Naive thymus-derived CD8-positive, alpha-beta T cell (primary cell): Measurements from ENCODE around the gene PAIP2B. TPM values are rescaled to one million over a fixed set of nuclear protein-coding genes. Genes with fewer than 3 reads are reported as not detected.
"Not testable (repeated sequence)": the region's sequence is repeated elsewhere in the genome, so short reads cannot be mapped to it uniquely, and the experiment has no call there.

ENCODE experiments used
- ATAC-seq, 2 donors: fragments of 150-1000 bp; cut with Tn5 transposase in 1 of 2; sonication (Bioruptor Pico), chemical (Tn5 transposase) in 1 of 2; 1 replicate in 1 of 2; 2 replicates in 1 of 2; pipeline ENCODE4 v1.10.0; 2021; ENCODE audit warnings: mild to moderate bottlenecking in 2 of 2, moderate library complexity in 2 of 2
- POLR2A ChIA-PET: fragments of 350-600 bp; sonication (Branson Sonifier 250); formaldehyde crosslinking; loops from one replicate; lab custom pipeline; 2021; ENCODE audit warnings: antibody characterized with exemption; lab: Charles Lee
- DNase-seq, 10 donors: peaks; one replicate each; pipeline versions ENCODE4 v3.0.0 to v3.0.0-alpha.2; 2020 to 2022
- H3K27ac Mint-ChIP-seq, 10 donors: one replicate each; pipeline ENCODE4 v1.8.0; 2020 to 2022; ENCODE audit warnings: mild to moderate bottlenecking in 10 of 10, mixed read lengths in 10 of 10, moderate library complexity in 4 of 10, inconsistent platforms in 1 of 10
- H3K27me3 Mint-ChIP-seq, 5 donors: one replicate each; pipeline ENCODE4 v1.8.0; 2021 to 2022; ENCODE audit warnings: mixed read lengths in 5 of 5
- H3K36me3 Mint-ChIP-seq, 3 donors: one replicate each; pipeline ENCODE4 v1.8.0; 2020 to 2022; ENCODE audit warnings: mixed read lengths in 3 of 3, mild to moderate bottlenecking in 2 of 3, inconsistent platforms in 1 of 3
- H3K4me1 Mint-ChIP-seq, 4 donors: one replicate each; pipeline ENCODE4 v1.8.0; 2021 to 2022; ENCODE audit warnings: mixed read lengths in 4 of 4
- H3K4me3 Mint-ChIP-seq, 10 donors: one replicate each; pipeline ENCODE4 v1.8.0; 2020 to 2022; ENCODE audit warnings: mild to moderate bottlenecking in 10 of 10, mixed read lengths in 10 of 10, moderate library complexity in 6 of 10, inconsistent platforms in 1 of 10
- H3K9me3 Mint-ChIP-seq, 9 donors: one replicate each; pipeline ENCODE4 v1.8.0; 2020 to 2022; ENCODE audit warnings: mixed read lengths in 9 of 9, mild to moderate bottlenecking in 3 of 9, inconsistent platforms in 1 of 9, moderate library complexity in 1 of 9
- polyA plus RNA-seq, 3 donors: library from polyadenylated mRNA; unstranded; fragments of 300-500 nt; fragmentation: Illumina TruSeq; gene quantifications; one replicate each; pipeline ENCODE4 v1.2.3, GENCODE V29; 2021
- total RNA-seq, 8 experiments: library from RNA in 2 of 8; stranded (reverse) in 2 of 8; gene quantifications; one replicate each; pipeline ENCODE4 v1.2.3 and lab custom pipeline; 2021 to 2026

The PAIP2B gene
- total and polyA plus RNA-seq, 5 experiments from 2014 or later: 1.9 to 12.2 (median 2.5) TPM

DNA sequence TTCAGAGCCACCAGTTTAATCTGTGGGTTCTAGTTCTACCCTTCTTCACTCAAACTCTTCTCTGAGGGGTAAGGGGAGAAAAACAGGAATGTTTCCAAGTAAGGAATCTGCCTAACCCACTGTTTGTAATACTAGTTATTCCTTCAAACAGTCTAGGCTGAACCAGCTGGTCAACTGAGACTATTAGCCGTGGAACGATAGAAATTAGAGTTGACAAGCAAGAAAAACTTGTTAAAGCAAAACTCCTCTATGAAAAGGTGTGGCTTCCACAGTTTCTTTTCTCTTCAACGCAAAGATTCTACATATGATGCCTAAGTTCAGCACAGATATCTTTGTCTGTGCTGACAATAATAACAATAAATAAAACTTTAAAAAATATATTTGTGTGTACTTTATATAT is 11.5 kb downstream of the PAIP2B start:
- Mint-ChIP-seq H3K27me3 (no peaks in the 10 kb centered on the region), H3K4me1 (peaks cover 0 to 5% (median 2%) of the 10 kb centered on the region in 4 donors), H3K36me3 (peaks cover 0 to 7% (median 0%) of the 10 kb centered on the region in 3 donors), H3K4me3 (no peak overlapping the region), H3K9me3 (no peaks in the 10 kb centered on the region), H3K27ac (no peak overlapping the region)
- no peak for ATAC-seq
- POLR2A ChIA-PET: no interaction called here
- no peak for DNase-seq

DNA sequence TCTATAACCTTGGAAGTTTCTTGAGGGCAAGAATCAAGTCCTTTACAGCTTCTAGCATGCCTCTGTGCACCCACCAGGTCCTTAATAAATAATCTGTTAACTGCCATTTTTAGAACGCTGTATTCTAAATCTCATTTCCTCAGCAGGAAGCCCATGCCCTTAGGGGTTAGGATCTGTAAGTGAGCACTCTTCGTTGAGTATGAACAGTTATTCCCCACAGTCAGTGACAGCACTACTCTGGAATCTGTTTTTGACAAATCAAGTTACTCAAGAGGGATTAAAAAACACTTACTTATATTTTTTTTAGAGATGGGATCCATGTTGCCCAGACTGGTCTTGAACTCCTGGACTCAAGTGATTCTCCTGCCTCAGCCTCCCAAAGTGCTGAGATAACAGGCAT is 14.6 kb downstream of the PAIP2B start:
- Mint-ChIP-seq H3K27me3 (no peaks in the 10 kb centered on the region), H3K36me3 (peaks cover 0 to 8% (median 3%) of the 10 kb centered on the region in 3 donors), H3K9me3 (no peaks in the 10 kb centered on the region), H3K4me3 (no peak overlapping the region), H3K4me1 (peaks cover 0 to 3% (median 0%) of the 10 kb centered on the region in 4 donors), H3K27ac (no peak overlapping the region)
- POLR2A ChIA-PET: no interaction called here
- ATAC-seq (no peak), DNase-seq (no peak)

DNA sequence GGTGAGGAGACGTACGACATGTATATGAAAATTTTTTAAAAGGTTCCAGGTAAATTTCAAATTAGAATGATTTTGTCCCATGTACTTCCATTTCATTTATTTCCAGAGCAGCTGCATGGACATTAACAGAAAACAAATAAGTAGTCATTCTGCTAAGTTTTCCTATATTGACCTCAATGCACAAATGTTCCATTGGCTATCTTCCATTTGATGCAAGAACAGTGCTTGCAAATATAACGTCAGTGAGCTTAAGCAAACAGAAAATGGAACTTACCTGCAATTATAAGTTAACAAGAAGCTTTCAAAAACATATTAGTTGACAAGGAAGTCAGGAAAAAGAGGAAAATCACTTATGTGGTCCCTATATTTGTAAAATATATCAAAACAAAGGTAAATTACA is 16.6 kb downstream of the PAIP2B start:
- DNase-seq: no peak
- H3K4me1 Mint-ChIP-seq: peaks cover 0 to 3% (median 0%) of the 10 kb centered on the region in 4 donors
- peaks cover 5 to 8% (median 7%) of the 10 kb centered on the region in 3 donors for H3K36me3 Mint-ChIP-seq
- POLR2A ChIA-PET: no interaction called here
- ATAC-seq: no peak
- no peak overlapping the region for H3K27ac Mint-ChIP-seq
- H3K9me3 Mint-ChIP-seq: no peaks in the 10 kb centered on the region
- H3K4me3 Mint-ChIP-seq: no peak overlapping the region
- no peaks in the 10 kb centered on the region for H3K27me3 Mint-ChIP-seq

DNA sequence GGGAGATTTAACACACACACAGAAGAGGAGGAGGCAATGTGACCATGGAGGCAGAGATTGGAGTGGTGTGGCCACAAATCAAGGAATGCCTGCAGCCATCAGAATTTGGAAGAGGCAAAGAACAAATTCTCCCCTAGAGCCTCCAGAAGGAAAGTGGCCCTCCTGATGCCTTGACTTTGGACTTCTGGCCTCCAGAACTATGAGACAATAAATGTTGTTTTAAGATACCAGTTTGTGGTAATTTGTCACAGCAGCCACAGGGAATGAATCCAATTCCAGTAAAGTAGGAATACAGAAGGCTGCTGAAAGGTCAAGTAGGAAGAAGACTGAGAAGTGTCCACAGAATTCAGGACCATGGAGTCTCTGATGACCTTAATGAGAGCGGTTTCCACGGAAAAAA is 18.1 kb downstream of the PAIP2B start:
- DNase-seq (no peak), ATAC-seq (no peak)
- no peaks in the 10 kb centered on the region for H3K27me3 Mint-ChIP-seq
- H3K9me3 Mint-ChIP-seq: no peaks in the 10 kb centered on the region
- no peak overlapping the region for H3K27ac Mint-ChIP-seq
- POLR2A ChIA-PET: no interaction called here
- H3K36me3 Mint-ChIP-seq: peaks cover 5 to 9% (median 8%) of the 10 kb centered on the region in 3 donors
- H3K4me1 Mint-ChIP-seq: peaks cover 0 to 2% (median 0%) of the 10 kb centered on the region in 4 donors
- no peak overlapping the region for H3K4me3 Mint-ChIP-seq

DNA sequence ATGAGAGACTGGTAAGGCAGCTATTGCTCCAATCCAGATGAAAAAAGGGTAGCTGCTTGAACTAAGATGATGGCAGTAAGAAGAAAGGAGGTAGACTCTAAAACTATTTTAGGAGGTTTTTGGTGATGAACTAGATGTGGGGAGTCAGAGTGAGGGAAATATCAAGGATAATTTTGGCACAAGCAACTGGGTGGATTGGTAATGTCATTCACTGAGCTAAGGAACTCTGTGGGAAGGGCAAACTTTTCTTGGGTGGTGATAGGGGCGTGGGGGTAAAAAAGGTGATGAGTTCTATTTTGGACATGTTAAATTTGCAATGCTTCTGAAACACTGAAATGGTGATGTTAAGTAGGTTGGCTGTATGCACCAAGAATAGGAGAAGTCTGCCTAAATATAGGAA is 19.3 kb downstream of the PAIP2B start:
- Mint-ChIP-seq H3K27me3 (no peaks in the 10 kb centered on the region), H3K27ac (no peak overlapping the region)

DNA sequence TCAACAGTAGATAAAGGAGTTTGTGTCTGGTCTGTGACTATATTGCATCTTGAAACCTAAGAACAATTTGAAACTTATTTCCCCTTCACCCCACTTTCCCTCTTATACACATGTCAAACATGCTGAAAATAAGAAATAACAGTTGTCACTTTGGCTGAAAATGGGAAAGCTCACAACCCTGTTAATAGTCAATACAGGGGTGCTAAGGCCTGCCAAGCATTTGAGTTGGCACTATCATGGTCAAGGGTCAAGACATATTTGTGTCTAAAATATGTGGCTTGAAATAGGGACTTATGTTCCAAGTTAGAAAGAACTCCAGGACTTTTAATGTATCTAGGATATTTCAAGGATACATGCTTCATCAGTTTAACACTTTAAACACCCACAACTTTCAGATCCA is 20.6 kb downstream of the PAIP2B start:
- no peaks in the 10 kb centered on the region for H3K27me3 Mint-ChIP-seq
- H3K27ac Mint-ChIP-seq: no peak overlapping the region
- H3K9me3 Mint-ChIP-seq: no peaks in the 10 kb centered on the region
- POLR2A ChIA-PET: no interaction called here
- peaks cover 0 to 2% (median 0%) of the 10 kb centered on the region in 4 donors for H3K4me1 Mint-ChIP-seq
- no peak for ATAC-seq
- H3K4me3 Mint-ChIP-seq: no peak overlapping the region
- H3K36me3 Mint-ChIP-seq: peaks cover 10 to 22% (median 19%) of the 10 kb centered on the region in 3 donors
- DNase-seq: no peak

More for the DNA sequence above, 19.3 kb downstream of the PAIP2B start:
- Mint-ChIP-seq H3K4me1 (peaks cover 0 to 2% (median 0%) of the 10 kb centered on the region in 4 donors), H3K4me3 (no peak overlapping the region), H3K36me3 (peaks cover 5 to 9% (median 8%) of the 10 kb centered on the region in 3 donors), H3K9me3 (no peaks in the 10 kb centered on the region)
- DNase-seq (no peak), ATAC-seq (no peak)
- POLR2A ChIA-PET: no interaction called here

DNA sequence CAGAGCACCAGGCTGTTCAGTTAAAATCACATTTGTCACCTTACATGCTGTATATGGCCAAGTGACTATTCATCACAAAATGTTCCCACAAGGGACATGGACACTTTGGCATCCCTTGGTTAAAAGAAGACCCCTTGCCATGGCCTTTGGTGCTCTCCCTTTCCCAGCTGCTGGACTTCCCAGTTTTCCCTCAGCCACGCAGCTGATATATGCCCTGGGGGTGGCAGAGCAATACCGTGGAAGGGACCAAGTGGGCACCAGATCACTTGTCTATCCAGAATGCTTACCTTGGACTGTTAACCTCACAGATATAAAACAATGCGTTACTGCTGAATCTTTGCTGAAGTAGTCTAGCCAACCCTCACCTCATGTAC is 35.3 kb downstream of the PAIP2B start:
- peaks cover 0 to 29% (median 5%) of the 10 kb centered on the region in 9 donors for H3K9me3 Mint-ChIP-seq
- POLR2A ChIA-PET: no interaction called here
- DNase-seq: no peak

DNA sequence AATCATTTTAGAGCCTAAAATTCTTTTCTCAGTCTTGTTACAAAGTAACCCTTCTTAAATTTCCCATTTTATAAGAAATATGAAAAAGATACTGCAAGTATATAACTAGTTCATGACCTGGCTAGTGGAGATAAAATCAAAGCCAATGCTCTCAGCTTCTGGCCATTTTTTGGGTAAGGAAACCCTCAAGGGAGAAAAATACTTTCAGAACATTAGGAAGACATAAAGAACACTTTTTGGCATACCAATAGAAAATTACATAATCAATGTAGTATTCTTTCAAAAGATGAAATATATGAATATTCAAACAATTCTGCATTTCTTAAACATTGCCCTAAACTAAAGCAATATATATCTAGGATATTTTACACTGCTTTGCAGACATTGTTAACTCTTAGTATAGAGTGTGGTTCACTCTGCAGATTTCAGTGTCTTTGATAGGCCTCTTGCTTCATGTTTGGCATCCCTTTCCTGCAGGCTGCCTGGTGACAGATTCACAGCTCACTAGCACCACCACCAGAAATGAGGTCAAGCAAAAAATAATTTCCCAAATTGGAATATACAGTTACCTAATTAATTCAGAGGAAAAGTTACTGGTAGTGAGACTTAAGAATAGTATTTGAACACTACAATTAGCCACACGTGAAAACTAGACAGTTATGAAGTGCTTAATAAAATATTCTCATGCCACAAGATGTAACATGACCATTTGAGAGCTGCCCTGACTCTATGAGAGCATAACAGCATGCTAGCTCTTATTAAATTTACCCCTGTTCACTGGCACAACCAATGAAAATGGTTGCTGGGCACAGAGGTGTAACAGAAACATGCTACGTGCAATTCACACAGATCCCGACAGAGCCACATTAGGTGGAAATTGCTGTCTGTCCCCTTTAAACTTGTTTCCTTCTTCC is 36.0 kb downstream of the PAIP2B start:
- no peak for DNase-seq
- peaks cover 0 to 2% (median 0%) of the 10 kb centered on the region in 4 donors for H3K4me1 Mint-ChIP-seq
- POLR2A ChIA-PET: no interaction called here
- peak overlapping the region in 2 of 10 donors; percentile 4 to 39 for H3K27ac Mint-ChIP-seq
- H3K27me3 Mint-ChIP-seq: no peaks in the 10 kb centered on the region
- no peak overlapping the region for H3K4me3 Mint-ChIP-seq
- no peak for ATAC-seq
- peaks cover 0 to 23% (median 3%) of the 10 kb centered on the region in 9 donors for H3K9me3 Mint-ChIP-seq
- peaks cover 8 to 21% (median 15%) of the 10 kb centered on the region in 3 donors for H3K36me3 Mint-ChIP-seq

More for the DNA sequence above, 35.3 kb downstream of the PAIP2B start:
- no peak for ATAC-seq
- H3K27ac Mint-ChIP-seq: no peak overlapping the region
- no peaks in the 10 kb centered on the region for H3K27me3 Mint-ChIP-seq
- H3K4me1 Mint-ChIP-seq: peaks cover 0 to 2% (median 0%) of the 10 kb centered on the region in 4 donors
- H3K4me3 Mint-ChIP-seq: no peak overlapping the region
- peaks cover 15 to 28% (median 21%) of the 10 kb centered on the region in 3 donors for H3K36me3 Mint-ChIP-seq

DNA sequence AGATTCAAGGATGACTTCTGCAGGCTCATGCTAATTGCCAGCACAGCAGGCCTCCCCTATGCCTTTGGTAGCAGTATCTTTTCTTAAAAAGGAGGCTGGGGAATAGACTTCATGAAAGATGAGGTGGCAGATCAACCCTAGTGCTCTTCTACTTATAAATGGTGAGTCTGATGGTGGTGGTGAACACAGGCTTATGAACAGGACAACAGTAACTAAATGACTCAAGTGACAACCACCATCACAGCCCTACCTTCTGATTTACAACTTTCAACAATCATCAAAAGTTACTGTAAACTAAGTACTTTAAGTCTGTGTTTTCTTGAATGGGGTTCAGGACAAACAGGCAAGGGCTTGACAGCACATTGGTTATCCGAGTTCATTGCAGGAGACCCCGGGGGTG is 39.3 kb downstream of the PAIP2B start:
- Mint-ChIP-seq H3K4me3 (no peak overlapping the region), H3K27me3 (no peaks in the 10 kb centered on the region), H3K9me3 (no peaks in the 10 kb centered on the region), H3K36me3 (peaks cover 0 to 23% (median 0%) of the 10 kb centered on the region in 3 donors), H3K27ac (no peak overlapping the region), H3K4me1 (peaks cover 0 to 5% (median under 1%) of the 10 kb centered on the region in 4 donors)
- POLR2A ChIA-PET: no interaction called here
- DNase-seq: no peak
- ATAC-seq: no peak

DNA sequence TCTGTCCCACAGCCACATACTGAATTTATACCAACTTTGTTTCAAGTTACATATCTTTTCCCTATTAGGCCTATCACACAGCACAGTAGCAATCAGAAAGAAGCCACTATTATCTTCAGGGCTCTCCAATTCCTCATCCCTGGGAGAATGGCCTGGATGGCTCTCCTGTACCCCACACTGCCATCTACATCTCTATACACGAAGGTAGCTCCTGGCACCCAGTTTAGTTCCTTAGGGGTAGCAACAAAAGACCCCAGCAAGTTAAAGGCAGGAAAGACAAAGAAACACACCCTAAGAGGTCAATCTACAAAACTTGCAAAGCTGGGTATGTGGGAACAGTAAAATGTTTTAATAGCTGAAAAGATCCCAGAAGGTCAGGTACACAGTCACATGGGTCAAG is 39.9 kb downstream of the PAIP2B start:
- POLR2A ChIA-PET: no interaction called here
- ATAC-seq (no peak), DNase-seq (no peak)
- no peaks in the 10 kb centered on the region for H3K27me3 Mint-ChIP-seq
- peak overlapping the region in 3 of 10 donors; percentile 2 to 13 (median 7) for H3K27ac Mint-ChIP-seq
- H3K4me1 Mint-ChIP-seq: peaks cover 0 to 5% (median 0%) of the 10 kb centered on the region in 4 donors
- H3K36me3 Mint-ChIP-seq: peaks cover 0 to 23% (median 0%) of the 10 kb centered on the region in 3 donors
- H3K9me3 Mint-ChIP-seq: no peaks in the 10 kb centered on the region
- no peak overlapping the region for H3K4me3 Mint-ChIP-seq

DNA sequence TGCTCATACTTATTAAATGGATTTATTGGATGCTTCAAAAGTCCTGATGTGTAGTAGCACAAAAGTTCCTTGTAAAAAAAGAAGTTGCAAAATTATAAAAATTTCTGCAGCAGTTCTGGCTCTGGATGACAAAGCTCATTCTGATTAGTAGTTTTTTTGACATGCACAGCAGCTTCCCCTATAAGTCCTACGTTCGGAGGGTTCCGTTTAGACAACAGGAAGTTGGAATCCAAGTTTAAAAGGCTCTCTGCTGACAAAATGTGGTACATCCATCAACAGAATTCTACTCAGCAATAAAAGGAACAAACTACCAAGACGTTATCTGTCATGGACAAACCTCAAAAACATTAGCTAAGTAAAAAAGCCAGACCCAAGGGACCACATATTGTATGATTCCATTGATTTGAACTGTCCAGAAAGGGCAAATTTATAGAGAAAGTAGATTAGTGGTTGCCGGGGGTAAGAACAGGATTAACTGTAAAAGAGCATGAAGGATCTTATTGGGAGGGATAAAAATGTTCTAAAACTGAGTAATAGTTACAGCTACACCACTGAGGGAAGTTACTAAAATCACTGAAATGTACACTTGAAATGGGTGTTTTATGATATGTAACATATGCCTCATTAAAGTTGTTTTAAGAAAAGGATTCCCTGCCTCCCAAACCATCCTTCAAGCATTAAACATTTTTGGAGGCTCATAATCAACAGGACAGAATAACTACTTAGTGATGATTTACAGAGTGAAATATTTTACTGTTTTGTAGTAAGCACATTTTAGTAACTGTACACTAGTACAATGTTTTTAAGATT is 43.4 kb downstream of the PAIP2B start:
- H3K9me3 Mint-ChIP-seq, H3K4me1 Mint-ChIP-seq, H3K27ac Mint-ChIP-seq, DNase-seq, POLR2A ChIA-PET, H3K27me3 Mint-ChIP-seq: not testable (repeated sequence)
- Mint-ChIP-seq H3K36me3 (peaks cover 0 to 12% (median 0%) of the 10 kb centered on the region in 3 donors), H3K4me3 (peak overlapping the region in 1 of 10 donors; percentile 48)
- ATAC-seq: peak; percentile 41 to 57

DNA sequence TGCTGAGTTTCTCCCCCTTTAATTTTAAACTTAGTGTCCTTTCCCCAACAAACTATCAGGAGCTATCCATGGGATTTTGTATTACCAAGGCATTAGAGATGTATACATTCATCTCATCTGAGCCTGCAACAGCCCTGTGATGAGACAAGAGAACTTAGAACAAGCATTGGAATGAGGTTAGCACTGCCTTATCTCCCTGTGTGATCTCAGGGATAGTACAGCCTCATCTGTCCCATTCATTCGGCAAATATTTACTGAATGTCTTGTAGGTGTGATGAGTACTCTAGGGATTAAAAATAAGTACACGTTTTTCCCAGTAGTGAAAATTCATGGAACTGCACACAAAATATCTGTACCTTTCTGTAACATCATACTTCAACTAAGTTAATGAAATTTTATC is 45.6 kb downstream of the PAIP2B start:
- H3K27ac Mint-ChIP-seq: no peak overlapping the region
- POLR2A ChIA-PET: no interaction called here
- DNase-seq (no peak), ATAC-seq (no peak)
- H3K4me3 Mint-ChIP-seq: no peak overlapping the region
- H3K36me3 Mint-ChIP-seq: peaks cover 0 to 4% (median 0%) of the 10 kb centered on the region in 3 donors
- no peaks in the 10 kb centered on the region for H3K9me3 Mint-ChIP-seq
- H3K4me1 Mint-ChIP-seq: peaks cover 0 to 5% (median 0%) of the 10 kb centered on the region in 4 donors
- peaks cover 0 to 16% (median 1%) of the 10 kb centered on the region in 5 donors for H3K27me3 Mint-ChIP-seq

DNA sequence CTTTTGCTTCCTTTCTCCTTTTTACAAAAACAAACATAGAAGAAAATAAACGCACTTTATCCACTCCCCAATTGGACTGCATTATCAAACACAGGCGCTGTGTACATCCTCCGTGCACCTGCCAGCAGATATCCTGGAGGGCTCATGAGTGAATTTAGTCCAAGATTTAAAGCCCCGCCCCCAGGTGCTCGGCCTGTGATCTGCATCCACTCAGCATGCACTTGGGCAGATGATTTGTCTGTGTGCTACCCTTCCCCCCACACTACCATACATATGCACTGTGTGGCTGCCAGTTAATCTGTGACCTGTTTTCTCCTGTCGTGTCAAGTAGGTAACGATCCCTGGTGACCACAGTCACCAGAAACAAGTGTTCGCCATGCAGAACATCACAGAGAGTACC is 48.1 kb downstream of the PAIP2B start:
- DNase-seq, H3K36me3 Mint-ChIP-seq, H3K4me1 Mint-ChIP-seq, H3K4me3 Mint-ChIP-seq, H3K9me3 Mint-ChIP-seq, POLR2A ChIA-PET, ATAC-seq: not testable (repeated sequence)
- H3K27ac Mint-ChIP-seq: peak overlapping the region in 1 of 10 donors; percentile 16
- H3K27me3 Mint-ChIP-seq: peaks cover 0 to 34% (median 3%) of the 10 kb centered on the region in 5 donors
